Stimulated activated CD4-positive, alpha-beta T cell treated with anti-CD3 and anti-CD28 coated beads, Interleukin-1b, Interleukin-23, amount 100 ng/mL, for 48 hours (primary cell): ENCODE results near the gene MUC5AC.
"Not testable (repeated sequence)": the region's sequence is repeated elsewhere in the genome, so short reads cannot be mapped to it uniquely, and the experiment has no call there.

Experiments used
- DNase-seq: peaks from one replicate; pipeline ENCODE4 v3.0.0-alpha.2; 2020

MUC5AC gene

DNA sequence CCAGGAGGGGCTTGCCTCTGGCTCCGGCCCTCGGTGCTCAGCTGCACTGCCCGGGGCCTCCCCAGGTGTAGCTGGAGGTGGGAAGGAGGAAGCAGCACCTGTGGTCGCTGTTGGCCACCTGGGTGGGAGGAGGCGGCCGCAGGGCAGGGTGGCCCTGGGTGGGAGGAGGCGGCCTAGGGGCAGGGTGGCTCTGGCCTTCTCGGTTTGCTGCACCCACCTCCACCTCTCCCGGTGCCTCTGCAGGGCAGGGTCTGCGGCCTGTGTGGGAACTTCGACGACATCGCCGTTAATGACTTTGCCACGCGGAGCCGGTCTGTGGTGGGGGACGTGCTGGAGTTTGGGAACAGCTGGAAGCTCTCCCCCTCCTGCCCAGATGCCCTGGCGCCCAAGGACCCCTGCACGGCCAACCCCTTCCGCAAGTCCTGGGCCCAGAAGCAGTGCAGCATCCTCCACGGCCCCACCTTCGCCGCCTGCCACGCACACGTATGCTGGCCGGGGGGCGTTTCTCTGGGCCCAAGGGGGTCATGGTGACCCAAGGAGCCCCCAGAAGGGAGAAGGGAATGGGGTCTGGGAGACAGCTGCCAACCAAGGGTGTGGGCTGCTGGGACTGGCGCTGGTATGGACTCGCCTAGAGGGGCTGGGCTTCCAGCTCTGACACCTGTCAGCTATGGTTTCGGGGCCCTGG is 20.6 kb downstream of the MUC5AC start:
- no peak for DNase-seq

DNA sequence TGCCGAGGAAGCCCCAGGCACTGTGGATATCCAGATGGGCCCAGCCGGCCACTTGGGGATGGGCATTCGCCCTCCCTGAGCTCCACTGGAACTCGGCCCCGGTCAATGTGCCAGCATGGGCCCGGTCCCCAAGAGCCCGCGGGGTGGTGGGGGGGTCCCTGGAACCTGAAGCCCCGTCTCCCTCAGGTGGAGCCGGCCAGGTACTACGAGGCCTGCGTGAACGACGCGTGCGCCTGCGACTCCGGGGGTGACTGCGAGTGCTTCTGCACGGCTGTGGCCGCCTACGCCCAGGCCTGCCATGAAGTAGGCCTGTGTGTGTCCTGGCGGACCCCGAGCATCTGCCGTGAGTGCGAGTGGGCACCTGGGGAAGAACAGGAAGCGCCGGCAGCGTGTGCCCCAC is 21.2 kb downstream of the MUC5AC start:
- DNase-seq: no peak

DNA sequence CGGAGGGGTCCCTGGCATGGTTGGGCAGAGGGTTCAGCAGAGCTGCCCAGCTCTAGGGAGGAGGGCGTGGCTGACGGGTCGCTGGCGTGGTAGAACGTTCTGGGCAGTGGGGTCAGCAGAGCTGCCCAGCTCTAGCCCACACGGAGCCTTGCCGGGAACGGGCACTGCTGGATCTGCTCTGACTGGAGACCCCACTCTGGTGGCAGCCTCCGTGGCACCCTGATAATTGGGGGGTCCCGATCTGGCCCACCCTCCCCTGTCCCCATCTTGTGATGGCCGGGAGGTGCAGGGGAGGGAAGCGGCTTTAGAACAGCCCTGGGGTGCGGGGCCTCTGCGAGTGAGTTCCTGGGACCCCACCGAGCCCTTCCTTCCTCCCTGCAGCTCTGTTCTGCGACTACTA is 21.9 kb downstream of the MUC5AC start:
- DNase-seq: no peak

DNA sequence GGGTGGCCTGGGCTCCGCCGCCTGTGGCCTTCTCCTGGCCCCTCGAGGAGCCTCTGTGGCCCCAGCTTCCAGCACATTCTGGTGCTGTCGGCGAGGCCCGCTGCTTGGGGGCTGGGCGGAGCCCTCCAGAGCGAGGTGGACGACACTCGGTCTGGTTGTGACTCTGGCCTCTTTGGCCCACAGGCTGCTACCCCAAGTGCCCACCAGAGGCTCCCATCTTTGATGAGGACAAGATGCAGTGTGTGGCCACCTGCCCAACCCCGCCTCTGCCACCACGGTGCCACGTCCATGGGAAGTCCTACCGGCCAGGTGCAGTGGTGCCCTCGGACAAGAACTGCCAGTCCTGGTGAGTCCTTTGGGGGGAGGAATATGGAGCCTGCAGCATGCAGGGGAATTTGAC is 22.4 kb downstream of the MUC5AC start:
- no peak for DNase-seq

DNA sequence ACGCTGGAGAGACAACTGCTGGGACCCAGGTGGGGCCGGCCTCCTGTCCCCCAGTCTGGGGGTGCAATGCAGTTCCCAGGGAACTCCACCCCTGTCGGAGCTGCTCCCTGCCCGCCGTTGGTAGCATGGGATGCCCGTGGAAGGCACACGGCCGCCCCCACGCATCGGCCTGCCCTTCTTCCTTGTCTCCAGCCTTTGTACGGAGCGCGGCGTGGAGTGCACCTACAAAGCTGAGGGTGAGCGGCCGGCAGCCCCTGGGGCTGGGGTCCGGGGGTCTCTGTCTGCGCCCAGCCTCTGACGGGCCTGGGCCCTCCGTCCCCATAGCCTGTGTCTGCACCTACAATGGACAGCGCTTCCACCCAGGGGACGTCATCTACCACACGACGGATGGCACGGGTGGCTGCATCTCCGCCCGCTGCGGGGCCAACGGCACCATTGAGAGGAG is 23.2 kb downstream of the MUC5AC start:
- DNase-seq: no peak

DNA sequence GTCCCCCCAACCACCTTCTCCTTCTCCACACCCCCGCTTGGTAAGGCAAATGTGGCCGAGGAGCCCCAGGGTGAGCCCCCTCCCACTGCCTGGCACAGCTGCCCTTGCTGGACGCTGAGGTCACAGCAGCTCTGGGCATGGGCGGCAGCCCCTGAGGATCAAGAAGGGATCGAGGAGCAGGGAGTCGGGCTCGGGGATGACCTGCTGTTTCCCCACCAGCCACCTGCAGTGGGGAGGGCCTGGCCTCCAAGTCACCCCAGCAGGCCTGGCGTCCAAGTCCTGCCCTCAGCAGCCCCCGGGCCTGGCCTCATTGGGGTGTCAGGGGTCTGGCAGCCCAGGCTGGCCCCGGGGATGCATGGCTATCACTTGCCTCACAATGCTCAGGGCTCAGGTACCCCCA is 23.7 kb downstream of the MUC5AC start:
- no peak for DNase-seq

DNA sequence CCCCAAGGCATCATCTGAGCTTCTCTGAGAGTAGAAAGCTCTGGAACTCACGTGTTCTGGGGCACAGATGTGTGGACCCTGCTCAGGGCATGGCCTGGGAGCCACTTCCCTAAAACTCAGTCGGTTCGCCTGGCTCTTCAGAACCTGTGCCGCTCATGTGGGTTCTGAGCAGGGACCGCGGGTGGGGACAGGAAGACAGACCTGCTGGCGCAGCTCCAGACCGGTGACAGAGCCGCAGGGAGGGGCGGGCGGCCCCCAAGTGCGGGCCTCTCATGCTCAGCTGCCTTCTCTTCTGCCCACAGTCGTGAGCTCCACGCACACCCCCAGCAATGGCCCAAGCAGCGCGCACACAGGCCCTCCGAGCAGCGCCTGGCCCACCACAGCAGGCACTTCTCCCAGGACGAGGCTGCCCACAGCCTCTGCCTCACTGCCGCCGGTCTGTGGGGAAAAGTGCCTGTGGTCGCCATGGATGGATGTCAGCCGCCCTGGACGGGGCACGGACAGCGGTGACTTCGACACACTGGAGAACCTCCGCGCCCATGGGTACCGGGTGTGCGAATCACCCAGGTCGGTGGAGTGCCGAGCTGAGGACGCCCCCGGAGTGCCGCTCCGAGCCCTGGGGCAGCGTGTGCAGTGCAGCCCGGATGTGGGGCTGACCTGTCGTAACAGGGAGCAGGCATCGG is 24.2 kb downstream of the MUC5AC start:
- no peak for DNase-seq

DNA sequence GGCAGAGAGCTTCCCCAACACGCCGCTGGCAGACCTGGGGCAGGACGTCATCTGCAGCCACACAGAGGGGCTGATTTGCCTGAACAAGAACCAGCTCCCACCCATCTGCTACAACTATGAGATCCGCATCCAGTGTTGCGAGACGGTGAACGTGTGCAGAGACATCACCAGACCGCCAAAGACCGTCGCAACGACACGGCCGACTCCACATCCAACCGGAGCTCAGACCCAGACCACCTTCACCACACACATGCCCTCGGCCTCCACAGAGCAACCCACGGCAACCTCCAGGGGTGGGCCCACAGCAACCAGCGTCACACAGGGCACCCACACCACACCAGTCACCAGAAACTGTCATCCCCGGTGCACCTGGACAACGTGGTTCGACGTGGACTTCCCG is 26.4 kb downstream of the MUC5AC start:
- not testable (repeated sequence) for DNase-seq

DNA sequence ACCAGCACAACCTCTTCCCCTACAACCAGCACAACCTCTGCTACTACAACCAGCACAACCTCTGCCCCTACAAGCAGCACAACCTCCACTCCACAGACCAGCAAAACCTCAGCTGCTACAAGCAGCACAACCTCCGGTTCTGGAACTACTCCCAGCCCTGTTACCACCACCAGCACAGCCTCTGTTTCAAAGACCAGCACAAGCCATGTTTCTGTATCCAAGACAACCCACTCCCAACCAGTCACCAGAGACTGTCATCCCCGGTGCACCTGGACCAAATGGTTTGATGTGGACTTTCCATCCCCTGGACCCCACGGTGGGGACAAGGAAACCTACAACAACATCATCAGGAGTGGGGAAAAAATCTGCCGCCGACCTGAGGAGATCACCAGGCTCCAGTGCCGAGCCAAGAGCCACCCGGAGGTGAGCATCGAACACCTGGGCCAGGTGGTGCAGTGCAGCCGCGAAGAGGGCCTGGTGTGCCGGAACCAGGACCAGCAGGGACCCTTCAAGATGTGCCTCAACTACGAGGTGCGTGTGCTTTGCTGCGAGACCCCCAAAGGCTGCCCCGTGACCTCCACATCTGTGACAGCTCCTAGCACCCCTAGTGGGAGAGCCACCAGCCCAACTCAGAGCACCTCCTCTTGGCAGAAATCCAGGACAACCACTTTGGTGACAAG is 30.8 kb downstream of the MUC5AC start:
- not testable (repeated sequence) for DNase-seq

DNA sequence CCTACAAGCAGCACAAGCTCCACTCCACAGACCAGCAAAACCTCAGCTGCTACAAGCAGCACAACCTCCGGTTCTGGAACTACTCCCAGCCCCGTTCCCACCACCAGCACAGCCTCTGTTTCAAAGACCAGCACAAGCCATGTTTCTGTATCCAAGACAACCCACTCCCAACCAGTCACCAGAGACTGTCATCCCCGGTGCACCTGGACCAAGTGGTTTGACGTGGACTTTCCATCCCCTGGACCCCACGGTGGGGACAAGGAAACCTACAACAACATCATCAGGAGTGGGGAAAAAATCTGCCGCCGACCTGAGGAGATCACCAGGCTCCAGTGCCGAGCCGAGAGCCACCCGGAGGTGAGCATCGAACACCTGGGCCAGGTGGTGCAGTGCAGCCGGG is 32.1 kb downstream of the MUC5AC start:
- not testable (repeated sequence) for DNase-seq

DNA sequence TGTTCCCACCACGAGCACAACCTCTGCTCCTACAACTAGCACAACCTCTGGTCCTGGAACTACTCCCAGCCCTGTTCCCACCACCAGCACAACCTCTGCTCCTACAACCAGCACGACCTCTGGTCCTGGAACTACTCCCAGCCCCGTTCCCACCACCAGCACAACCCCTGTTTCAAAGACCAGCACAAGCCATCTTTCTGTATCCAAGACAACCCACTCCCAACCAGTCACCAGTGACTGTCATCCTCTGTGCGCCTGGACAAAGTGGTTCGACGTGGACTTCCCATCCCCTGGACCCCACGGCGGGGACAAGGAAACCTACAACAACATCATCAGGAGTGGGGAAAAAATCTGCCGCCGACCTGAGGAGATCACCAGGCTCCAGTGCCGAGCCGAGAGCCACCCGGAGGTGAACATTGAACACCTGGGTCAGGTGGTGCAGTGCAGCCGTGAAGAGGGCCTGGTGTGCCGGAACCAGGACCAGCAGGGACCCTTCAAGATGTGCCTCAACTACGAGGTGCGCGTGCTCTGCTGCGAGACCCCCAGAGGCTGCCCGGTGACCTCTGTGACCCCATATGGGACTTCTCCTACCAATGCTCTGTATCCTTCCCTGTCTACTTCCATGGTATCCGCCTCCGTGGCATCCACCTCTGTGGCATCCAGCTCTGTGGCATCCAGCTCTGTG is 34.2 kb downstream of the MUC5AC start:
- not testable (repeated sequence) for DNase-seq

DNA sequence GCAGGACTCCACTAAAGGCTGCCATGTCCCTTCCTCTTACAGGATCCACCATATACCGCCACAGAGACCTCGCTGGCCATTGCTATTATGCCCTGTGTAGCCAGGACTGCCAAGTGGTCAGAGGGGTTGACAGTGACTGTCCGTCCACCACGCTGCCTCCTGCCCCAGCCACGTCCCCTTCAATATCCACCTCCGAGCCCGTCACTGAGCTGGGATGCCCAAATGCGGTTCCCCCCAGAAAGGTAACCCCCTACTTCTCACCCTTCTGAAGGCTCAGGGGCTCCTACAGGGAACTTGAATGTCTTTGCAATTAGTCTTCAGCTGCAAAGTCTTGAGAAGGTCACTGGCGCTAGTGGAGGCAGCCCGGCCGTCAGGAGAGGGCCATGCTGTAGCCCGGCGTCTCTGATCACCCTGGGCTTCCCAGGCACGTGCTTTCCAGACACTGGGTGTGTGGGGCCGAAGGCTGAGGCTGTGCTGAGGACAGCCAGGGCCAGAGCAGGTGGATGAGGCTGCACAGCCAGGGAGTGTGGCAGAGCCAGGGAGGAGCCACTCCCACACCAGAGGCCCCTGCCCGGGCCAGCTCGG is 35.1 kb downstream of the MUC5AC start:
- DNase-seq: no peak

DNA sequence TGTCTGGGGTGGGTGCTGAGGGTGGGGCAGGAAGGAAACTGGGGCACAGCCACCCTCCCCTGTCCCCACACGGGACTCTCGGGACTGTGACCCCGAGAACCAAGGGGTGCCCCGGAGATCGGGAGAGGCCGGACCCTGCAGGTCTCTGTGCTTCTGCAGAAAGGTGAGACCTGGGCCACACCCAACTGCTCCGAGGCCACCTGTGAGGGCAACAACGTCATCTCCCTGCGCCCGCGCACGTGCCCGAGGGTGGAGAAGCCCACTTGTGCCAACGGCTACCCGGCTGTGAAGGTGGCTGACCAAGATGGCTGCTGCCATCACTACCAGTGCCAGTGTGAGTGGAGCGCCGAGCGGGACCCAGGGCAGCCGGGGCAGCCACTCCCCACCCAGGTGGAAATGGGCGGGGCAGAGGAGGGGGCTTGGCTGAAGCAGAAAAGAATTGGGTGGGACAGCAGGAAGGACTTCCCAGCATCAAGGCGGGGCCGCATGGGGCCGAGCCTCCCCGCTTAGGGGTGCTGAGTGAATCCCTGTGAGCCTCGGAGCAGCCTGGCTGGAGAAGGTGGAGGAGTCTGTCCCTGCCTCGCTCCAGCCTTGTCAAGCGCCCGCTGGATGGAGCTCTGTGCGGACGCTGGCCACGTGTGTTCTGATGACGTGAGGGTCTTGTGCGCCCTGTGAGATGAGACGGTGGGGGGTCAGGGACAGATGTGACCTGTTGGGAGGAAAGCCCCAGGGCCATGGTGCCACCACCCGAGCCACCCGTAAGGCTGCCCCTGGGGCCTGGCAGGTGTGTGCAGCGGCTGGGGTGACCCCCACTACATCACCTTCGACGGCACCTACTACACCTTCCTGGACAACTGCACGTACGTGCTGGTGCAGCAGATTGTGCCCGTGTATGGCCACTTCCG is 35.8 kb downstream of the MUC5AC start:
- no peak for DNase-seq

DNA sequence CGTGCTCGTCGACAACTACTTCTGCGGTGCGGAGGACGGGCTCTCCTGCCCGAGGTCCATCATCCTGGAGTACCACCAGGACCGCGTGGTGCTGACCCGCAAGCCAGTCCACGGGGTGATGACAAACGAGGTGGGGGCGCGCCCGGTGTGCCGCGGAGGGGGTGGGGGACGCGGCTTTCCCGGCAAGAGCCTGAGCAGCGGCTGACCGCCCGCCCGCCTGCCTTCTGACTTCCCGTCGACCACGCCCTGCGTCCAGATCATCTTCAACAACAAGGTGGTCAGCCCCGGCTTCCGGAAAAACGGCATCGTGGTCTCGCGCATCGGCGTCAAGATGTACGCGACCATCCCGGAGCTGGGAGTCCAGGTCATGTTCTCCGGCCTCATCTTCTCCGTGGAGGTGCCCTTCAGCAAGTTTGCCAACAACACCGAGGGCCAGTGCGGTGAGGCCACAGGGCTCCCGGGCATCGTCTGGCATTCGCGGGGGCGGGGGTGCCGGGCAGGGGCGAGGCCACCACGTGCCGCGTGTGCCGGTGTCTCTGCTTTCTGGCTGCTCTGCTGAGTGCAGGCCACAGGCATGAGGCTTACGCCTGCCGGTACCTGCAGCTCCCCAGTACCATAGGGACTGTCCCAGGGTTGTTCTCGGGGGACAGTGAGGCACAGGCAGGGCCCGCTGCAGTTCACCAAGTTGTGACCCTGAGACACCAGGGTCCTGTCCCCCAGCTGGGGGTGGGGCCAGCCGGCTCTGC is 36.7 kb downstream of the MUC5AC start:
- DNase-seq: no peak

DNA sequence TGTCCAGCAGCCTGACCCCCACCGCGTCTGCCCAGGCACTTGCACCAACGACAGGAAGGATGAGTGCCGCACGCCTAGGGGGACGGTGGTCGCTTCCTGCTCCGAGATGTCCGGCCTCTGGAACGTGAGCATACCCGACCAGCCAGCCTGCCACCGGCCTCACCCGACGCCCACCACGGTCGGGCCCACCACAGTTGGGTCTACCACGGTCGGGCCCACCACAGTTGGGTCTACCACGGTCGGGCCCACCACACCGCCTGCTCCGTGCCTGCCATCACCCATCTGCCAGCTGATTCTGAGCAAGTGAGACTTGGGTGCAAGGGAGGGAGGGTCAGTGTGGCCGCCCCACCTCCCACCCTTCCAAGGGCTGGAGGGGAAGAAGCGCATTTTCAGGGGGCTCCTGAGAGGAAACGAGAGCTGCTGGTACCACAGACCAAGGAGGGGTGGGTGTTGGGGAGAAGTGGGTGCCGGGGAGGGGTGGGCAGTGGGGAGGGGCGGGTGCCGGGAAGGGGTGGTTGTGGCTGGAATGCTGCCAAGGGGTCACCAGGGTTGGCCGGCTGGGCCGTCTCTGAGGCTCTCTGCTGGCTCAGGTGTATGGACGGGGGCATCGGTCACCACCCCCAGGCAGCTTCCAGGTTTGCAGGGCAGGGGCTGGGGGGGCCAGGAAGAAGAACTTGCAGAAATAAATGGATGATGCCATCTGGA is 37.4 kb downstream of the MUC5AC start:
- peak; percentile 1 for DNase-seq

DNA sequence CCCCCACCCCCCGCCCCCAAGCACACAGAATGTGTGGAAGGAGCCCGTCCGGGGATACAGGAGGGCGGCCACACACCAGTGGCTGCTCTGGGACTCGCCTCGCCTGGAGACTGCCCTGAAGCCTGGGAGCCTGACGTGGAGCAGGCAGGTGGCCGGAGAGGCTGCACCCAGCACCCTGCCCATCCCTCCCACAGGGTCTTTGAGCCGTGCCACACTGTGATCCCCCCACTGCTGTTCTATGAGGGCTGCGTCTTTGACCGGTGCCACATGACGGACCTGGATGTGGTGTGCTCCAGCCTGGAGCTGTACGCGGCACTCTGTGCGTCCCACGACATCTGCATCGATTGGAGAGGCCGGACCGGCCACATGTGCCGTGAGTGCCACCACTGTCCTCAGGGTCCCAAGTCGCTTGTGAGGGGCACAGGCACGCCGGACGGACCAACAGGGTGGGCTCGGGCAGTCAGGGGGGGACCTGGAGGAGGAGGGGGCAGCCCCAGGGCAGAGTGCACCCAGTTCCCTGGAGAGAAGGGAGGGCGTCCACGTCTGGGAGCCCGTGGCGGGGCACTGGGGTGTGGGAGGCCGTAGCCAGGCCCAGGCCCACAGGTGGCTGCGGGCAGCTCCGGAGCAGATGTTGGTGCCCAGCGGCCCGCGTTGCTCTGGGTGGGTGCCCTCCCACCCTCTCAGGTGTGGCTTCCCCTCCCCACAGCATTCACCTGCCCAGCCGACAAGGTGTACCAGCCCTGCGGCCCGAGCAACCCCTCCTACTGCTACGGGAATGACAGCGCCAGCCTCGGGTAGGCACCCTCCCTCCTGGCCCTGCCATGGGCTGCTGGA is 38.1 kb downstream of the MUC5AC start:
- DNase-seq: no peak

DNA sequence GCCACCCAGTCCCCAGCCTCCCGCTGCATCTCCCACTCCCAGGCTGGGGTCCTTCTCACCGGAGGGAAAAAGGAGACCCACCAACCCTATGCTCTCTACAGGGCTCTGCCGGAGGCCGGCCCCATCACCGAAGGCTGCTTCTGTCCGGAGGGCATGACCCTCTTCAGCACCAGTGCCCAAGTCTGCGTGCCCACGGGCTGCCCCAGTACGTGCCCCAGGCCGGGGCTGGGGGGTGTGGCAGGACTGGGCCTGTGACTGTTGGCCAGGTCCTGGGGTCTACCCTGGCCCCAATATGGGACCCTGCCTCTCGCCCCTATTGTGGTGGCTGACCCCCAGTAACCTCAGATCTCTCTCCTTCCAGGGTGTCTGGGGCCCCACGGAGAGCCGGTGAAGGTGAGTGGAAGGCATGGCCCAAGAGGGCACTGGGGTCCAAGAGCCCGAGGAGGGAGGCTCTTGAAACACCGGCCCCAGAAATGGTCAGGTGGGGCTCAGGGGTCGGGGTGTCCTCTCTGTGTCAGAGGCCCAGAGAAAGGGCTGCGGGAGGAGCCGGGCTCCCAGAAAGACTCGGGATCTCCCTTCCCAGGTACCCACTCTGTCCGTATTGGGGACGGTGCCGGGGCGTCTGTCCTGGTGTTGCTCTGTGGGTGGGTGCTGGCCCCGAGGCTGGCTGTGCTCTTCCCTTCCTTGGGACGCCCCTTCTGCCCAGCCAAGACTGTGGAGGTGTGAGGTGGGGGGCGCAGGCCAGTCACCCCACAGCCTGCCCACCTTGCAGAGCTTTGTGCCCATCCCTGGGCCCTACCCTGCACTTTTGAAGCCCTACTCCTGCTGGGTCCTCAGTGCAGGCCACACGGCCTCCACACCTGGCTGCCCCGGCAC is 39.0 kb downstream of the MUC5AC start:
- no peak for DNase-seq

DNA sequence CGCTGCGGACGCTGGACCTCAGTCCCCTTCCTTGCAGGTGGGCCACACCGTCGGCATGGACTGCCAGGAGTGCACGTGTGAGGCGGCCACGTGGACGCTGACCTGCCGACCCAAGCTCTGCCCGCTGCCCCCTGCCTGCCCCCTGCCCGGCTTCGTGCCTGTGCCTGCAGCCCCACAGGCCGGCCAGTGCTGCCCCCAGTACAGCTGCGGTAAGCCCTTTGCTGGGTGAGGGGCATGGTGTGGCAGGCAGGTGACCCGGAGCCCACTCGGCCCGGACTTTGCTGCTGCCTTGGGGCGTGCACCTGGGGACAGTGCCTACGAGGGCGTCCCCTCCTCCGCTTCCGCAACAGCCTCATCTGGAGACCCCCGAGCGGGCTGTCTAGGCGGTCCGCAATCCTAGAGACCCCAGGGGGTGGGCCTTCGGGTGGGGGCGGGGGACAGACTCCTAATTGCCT is 39.7 kb downstream of the MUC5AC start:
- DNase-seq: no peak
